ENCODE results near the gene VEZF1.
A peak's percentile ranks its signal among the peaks of the same experiment; 100 is the strongest.

VEZF1 gene

DNA sequence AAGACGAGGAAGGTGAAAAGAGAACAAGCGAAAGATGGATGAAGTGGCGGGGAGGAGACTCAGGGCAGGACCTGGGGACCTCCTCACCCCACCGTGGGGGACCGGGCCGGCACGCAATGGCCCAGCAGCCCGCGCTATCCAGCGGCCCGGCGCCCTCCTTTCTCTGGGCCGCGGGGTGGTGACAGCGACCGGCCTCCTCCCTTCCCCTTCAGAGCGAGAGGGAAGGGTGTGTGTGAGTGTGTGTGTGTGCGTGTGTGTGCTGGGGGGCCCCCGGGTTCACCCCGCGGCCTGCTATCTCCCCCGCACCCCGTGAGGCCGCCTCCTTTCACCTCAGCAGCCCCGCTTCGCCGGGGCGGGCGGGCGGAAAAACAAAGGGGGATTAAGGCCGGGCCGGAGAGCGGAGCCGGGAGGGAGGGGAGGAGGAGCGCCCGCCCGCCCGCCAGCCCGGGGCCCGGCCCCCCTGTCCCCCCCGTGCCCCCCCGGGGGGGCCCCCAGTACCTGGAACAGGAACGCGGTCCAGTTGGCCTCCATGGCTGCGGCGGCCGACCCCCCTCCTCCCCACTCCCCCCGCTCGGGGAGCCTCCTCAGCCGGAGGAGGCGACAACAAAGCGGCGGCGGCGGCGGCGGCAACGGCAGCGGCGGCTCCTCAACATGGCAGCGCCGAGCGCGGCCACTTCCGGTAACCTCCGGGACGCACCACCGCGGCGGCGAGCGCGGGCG lies at the start of gene VEZF1:
VEZF1 (minus strand) TSS at position 674 of the 720 bp plus-strand sequence; CDS start at position 531, 143 bp downstream.
- DNase-seq = peak; percentile 81

- DNase-seq = no peak
Measured at GRCh38 chr17:58032691-58033415, 44.8 kb upstream of the VEZF1 start.

DNA sequence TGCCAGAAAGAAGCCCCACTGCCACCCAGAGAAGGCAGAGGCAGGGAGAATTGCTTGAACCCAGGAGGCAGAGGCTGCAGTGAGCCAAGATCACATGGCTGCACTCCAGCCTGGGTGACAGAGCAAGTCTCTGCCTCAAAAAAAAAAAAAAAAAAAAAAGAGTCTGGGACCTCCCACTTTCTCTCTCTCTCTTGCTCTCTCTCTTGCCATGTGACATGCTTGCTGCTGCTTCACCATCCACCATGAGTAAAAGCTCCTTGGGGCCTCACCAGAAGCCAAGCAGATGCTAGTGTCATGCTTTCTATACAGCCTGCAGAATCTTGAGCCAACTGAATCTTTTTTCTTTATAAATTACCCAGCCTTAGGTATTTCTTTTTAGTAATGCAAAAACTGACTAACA lies 40.5 kb upstream of the VEZF1 start:
- DNase-seq = no peak

GRCh38 chr17:58020401-58020800 lies 32.3 kb upstream of the VEZF1 start:
- DNase-seq = no peak

DNA sequence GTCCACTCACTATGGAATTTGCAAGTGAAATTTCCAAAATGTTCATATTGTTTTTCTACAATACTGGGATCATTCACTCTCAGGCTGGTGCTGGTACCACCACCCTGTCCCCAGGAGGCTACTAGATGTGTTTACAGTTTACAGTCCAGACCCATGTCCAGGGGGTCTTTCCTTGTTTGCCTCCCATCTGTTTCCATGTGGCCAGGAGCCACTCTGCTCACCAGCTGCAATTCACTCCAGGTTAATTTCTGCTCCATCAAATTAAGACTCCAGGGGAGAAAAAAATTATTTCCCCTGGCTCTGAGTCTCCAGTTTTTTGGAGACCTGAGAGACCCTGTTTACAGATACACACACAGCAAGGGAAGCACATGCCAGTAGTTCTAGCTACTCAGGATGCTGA lies 31.5 kb upstream of the VEZF1 start:
- no peak for DNase-seq

GRCh38 chr17:58019039-58019438 lies 31.0 kb upstream of the VEZF1 start:
- no peak for DNase-seq

DNA sequence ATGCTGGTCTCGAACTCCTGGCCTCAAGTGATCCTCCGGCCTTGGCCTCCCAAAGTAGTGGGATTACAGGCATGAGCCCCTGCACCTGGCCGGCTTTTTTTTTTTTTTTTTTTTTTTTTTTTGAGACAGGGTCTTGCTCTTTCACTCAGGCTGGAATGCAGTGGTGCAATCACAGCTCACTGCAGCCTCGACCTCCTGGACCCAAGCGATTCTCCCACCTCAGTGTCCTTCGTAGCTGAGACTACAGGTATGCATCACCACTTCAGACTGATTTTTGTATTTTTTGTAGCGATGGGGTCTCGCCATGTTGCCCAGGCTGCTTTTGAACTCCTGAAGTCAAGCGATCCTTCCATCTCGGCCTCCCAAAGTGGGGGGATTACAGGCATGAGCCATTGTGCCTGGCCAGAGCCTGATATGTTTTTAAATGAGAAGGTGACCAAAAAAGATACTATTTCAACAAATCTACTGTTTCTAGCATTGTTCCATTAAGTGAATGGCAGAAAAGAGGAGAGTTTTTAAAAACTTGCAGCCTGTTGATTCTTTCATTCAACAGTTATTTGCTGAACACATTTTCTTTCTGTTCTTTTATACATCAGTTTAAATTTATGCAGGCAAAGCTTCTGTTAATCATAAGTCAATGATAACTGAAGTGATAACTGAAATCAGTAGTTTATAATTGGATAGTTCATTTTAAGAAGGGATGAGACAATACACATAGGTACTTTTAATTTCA lies 22.2 kb upstream of the VEZF1 start:
- no peak for DNase-seq

DNA sequence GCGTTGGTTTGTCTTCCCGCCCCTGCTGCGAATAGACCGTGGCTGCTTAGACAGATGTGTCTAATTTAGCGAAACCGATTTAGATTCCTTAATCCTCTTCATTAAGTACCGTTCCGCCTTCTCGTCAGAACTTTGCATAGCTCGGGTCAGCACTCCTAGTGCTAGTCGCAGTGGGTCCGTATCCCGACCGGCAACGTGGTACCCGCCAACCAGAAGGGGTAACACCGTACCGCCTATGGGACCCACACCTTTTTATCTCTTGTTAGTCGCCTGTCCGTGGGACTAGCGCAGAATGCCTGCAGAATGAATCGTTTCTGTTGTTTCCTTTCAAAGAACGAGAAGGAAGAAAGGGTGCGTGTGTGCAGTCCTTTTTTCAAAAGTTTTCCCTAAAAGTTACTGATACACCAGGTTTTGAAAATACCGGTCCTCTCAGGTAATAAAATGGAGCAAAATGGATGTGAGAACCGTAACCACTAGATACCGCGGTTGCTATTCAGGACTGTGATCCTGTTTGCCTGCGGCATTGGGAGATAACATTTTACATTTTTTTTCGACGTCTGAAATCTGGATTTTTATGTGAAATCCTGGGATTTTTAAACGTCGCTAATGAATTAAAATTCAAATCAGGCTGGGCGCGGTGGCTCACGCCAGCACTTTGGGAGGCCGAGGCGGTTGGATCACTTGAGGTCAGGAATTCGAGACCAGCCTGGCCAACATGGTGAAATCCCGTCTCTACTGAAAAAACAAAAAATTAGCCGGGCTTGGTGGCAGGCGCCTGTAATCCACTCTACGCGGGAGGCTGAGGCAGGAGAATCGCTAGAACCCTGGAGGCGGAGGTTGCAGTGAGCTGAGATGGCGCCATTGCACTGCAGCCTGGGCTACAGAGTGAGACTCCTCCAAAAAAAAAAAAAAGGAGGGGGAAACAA lies 20.0 kb upstream of the VEZF1 start:
- peak; percentile 31 for DNase-seq

GRCh38 chr17:58006924-58007780 lies 19.1 kb upstream of the VEZF1 start, which contains the start of gene SRSF1:
TSS of gene SRSF1 (minus strand) at chr17:58007246. CDS start at chr17:58007137, 109 bp downstream.
- peak; percentile 99 for DNase-seq

DNA sequence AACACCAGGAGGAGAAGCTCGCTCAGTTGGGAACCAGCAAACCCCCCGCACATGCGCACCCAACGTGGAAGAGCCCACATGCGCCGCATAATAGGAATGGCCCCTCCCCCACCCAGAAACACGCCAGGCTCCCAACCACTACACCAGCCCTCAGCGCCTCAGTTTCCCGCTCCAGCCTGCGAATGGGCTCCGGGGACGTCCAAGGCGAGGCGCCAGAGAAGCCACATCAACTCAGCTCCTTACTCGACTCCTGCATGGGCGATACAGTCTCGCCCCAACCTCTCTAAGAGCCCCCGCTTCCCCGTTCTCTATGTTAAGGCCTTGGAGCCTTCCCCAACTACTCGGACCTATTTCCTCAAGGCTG lies 18.5 kb upstream of the VEZF1 start:
- peak; percentile 80 for DNase-seq

DNA sequence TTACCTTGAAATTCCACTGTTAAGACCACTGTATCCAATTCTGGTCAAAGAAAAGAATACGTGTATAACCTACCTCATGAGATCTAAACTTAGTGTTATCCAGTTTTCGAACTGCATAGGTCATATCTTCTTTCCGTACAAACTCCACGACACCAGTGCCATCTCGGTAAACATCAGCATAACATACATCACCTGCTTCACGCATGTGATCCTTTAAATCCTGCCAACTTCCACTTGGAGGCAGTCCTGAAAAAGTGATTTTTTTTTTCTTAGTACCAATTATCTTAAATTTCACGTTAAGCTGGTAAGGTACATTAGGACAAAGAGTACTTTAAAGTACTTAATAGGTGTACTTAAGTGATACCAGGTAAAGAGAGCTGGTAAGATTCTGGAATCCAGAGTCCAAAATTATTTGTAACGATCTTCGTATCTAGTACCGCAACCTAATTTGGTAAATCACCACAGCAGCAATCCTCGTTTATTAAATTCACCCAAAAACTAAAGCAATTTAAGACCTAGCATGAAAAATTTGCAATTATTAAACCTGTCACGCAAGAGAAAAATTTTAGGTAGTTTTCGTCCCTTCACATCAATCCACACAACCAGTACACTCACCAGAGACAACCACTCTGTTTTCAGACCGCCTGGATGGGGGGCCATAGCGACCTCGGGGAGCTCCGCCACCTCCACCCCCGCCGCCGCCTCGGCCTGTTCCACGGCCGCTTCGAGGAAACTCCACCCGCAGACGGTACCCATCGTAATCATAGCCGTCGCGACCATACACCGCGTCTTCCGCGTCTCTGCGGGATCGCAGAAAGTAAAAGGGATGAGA lies 17.9 kb upstream of the VEZF1 start:
- no peak for DNase-seq

DNA sequence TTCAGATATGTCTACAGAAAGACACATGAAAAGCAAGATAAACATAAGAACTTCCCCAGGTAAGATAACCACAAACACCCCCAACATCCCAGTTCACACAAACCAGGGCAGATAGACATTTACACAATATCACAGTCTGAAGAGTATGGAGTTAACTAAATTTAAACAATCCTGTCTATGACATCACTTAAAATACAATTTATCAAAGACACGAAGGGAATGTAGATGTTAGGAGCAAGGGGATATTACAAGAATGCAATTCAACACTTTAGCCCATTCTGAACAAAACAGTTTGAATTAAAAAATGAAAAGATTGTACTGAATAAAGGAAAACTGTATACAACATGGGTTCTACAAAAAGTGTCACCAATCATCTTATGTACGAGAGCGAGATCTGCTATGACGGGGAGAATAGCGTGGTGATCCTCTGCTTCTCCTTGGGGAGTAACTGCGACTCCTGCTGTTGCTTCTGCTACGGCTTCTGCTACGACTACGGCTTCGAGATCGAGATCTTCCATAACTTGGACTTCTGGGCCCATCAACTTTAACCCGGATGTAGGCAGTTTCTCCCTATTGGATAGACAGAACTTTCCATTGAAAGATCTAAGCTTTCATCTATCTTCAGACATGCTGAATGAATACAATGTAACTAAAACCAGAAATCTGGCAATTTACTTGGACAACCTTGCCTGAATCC lies 17.1 kb upstream of the VEZF1 start:
- no peak for DNase-seq

DNA sequence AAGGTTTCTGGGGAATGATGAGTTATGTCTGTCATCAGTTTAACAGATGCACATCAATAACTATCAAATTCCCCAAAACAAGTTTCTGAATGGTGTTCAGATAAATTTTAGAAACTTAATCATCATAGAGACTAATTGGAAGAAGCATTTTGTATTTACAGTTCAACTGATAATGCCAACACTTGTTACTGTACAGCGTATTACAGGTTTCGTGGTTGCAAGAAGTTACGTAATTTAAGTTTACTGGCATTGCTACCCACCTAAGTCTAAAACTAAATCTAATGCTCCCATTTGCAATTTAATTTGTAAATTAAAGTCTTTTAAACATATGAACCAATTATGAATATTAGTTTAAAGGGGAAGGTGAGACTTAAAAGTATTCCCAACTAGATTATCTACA lies 16.0 kb upstream of the VEZF1 start:
- no peak for DNase-seq

DNA sequence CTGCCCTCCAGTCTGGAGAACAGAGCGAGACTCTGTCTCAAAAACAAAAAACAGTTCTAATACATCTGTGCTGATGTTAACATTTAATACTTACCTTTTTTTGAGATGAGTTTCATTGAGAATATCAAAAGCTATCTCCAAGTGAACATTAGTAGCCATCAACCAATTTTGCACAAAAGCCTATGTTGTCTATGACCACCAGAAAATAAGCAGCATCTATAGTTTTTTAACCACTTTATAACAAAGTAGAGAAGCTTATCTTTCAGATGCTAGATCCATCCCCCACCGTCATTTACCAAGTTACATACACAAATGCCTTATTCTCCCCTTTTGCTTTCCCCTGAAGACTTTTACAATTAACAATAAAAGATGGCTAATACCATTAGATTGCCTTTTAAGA lies 14.9 kb upstream of the VEZF1 start:
- DNase-seq = no peak

DNA sequence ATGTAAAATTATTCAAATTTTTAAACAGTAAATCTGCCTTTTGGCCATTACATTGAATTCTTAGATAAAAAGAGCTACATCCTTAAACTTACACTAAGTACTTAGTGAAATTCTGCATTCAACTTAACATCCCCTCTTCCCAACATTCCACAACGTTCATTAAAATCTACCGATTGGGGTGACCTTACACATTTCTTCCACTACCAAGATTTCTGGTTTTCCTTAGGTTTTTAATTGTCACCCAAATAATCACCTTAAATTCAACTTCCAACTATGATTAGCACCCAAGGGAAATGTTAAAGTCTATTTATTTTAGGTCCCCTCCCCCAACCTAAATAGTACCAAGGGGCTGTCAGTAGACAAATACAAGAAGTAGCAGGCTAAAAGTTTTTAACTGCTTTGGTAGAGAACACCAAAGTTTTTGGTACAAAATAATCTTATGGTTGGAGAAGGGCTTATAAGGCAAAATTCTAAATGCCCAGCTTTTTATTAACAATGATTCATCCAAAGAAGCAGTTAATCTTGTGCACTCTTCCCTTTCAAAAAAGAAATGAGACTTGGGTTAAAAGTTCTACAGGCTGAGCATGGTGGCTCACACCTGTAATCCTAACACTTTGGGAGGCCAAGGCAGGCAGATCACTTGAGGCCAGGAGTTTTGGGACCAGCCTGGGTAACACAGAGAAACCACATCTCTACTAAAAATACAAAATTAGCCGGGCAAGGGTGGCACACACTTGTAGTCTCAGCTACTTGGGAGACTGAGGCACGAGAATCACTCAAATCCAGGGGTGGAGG lies 14.3 kb upstream of the VEZF1 start:
- DNase-seq = no peak

GRCh38 chr17:58001461-58002124 lies 13.5 kb upstream of the VEZF1 start:
- DNase-seq = no peak

- peak; percentile 78 for DNase-seq
Measured at GRCh38 chr17:57999496-58000017, 11.5 kb upstream of the VEZF1 start.

GRCh38 chr17:57999010-57999495 lies 11.0 kb upstream of the VEZF1 start:
- DNase-seq = no peak

Data from NCI-H1436 (cell line).